GM21423 (cell line): ENCODE results near the gene CLP1.
"Not testable (repeated sequence)": the region's sequence is repeated elsewhere in the genome, so short reads cannot be mapped to it uniquely, and the experiment has no call there.

Experiments
- ATAC-seq: cut with Tn5 transposase; IDR thresholded peaks from one replicate; pipeline ENCODE4 v1.9.1; 2021; ENCODE audit warnings: mild to moderate bottlenecking, moderate library complexity; ENCODE audit not compliant: unreplicated experiment

The CLP1 gene

GRCh38 chr11:57659669-57660068 is 2.1 kb downstream of the CLP1 start:
- ATAC-seq: no peak

GRCh38 chr11:57662893-57663292 is 5.3 kb downstream of the CLP1 start:
- ATAC-seq: no peak

GRCh38 chr11:57663975-57664374 is 6.4 kb downstream of the CLP1 start:
- no peak for ATAC-seq

- ATAC-seq: peak; percentile 63
Observed at GRCh38 chr11:57667117-57667735, 9.7 kb downstream of the CLP1 start.

DNA sequence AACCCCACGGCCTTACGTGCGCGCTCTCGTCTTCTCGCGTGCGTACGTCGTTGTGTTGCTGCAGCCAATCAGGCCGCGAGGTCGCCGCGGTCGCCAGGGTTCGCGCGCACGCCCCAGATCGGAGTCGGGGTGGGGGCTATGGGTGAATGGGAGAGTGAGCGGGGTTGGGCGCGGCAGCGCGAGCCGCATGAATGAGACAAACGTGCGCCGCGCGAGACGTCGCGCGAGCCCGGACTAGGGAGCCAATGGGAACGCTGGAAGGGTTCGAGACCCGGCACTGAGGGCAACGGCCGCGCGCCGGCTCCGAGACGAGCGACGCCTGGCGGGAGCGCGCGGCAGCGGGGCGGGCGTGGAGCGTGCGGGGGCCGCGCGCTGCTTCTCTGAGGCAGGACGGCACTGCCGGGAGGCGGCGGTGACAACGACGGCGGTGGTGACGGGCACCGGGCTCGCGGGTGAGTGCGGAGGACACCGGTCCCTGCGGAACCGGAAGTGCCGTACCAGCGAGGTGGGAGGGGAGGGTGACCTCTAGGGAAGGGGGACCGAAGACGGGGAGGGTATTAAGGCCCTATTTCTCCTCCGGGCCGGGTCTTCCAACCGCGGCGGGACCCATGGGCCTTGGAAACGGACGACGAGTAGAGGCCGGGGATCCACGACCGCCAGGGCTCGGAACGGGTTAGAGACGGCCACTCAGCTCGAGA is 10.3 kb downstream of the CLP1 start, which contains the start of gene ZDHHC5:
ZDHHC5 (plus strand) TSS at position 379 of the 698 bp plus-strand sequence. CDS start 4,977 bp downstream, outside the sequence.
- ATAC-seq: peak; percentile 83

- ATAC-seq: peak; percentile 8
Observed at GRCh38 chr11:57668434-57668782, 10.8 kb downstream of the CLP1 start.

GRCh38 chr11:57674251-57674650 is 16.7 kb downstream of the CLP1 start:
- no peak for ATAC-seq

DNA sequence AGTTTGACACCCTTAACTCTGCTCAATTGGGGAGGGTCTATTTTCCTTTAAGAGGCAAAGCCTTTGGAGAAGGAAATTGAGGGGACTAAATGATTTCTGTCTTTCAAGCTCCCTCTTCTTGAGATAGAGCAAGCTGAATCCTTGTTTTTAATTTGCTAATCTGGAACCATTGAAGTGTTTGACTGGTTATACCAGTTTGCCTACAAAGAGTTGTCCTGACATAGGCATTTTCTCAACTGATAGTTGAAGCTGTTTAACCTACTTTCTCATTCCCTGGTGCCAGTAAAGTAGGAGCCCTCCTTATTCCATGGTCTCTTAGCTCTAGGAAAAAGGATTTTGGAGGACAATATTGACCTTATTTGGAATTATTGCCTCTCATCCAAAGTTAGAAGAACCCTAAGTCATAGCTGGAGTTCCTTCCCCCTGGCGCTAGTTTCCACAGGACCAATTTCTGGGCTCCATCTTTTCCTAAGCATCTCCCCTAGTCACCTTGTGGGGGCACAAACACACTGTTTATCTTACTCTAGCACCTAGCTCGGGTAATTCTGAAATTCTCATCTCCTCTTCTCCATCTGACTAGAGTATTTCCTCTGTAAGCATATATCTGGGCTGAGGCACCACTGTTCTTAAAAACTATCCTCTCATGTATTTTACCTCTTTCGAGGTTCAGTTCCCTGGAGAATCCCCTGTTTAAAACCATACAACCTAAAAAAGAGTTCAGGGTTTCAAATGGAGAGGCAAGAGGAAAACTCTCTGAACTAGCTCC is 17.8 kb downstream of the CLP1 start:
- no peak for ATAC-seq

DNA sequence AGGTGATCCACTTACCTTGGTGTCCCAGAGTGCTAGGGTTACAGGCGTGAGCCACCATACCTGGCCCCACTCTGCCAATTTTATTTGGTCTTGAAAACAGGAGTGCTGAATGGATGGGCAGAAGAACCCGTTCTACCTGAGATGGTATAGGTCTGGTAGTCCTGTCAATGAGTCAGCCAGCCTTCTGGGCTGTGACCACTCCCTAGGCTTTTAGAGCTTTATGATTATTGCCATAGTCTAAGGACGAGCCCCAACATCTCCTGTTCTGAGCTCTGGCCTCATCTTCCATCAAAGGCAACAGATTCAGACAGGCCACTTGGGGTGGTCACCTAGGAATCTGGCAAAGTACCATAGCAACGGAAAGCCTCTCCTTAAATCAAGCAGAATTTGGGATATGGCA is 21.8 kb downstream of the CLP1 start:
- no peak for ATAC-seq

DNA sequence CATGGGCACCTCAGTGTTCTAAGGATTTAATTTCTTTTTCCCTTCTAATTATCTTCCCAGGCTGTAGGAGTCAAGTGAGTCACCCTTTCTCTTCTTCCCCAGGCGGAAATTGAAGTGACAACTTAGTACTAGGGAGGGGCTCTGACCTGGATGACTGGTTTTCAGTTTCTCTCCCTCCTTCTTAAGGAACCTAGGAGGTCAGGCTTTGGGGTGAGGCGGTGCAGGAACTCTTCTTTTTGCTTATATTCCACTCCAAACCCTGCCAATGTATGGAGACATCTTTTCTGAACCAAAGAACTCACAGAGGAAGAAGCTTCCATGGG is 23.0 kb downstream of the CLP1 start:
- ATAC-seq: no peak

DNA sequence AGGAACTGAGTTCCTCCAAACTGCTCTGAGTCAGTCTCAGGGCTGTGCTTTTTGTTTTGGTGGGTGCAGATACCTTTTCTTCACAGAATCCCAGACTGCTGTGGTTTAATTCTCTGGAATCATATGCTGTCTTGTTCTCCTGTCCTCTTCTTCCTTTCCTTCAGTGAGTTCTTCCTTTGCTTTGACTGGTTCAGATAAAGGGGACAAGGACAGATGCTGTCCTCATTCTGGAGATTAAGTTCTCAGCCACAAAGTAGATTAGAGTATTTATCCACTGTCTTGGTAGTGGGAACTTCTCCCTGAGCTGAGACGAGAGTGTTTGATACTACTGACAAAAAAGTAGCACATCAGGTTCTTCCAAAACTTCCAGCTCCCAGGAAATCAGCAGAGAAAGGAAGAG is 23.6 kb downstream of the CLP1 start:
- ATAC-seq: no peak

GRCh38 chr11:57690474-57690873 is 32.9 kb downstream of the CLP1 start:
- not testable (repeated sequence) for ATAC-seq

DNA sequence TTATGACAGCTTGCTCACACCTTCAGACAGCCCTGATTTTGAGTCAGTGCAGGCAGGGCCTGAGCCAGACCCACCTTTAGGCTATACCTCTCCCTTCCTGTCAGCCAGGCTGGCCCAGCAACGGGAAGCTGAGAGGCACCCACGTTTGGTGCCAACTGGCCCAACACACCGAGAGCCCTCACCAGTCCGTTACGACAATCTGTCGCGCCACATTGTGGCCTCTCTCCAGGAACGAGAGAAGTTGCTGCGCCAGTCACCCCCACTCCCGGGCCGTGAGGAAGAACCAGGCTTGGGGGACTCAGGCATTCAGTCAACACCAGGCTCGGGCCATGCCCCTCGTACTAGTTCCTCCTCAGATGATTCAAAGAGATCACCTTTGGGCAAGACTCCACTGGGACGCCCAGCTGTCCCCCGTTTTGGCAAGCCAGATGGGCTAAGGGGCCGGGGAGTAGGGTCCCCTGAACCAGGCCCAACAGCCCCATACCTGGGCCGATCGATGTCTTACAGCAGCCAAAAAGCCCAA is 41.3 kb downstream of the CLP1 start:
- no peak for ATAC-seq

GRCh38 chr11:57699813-57700212 is 42.3 kb downstream of the CLP1 start:
- ATAC-seq: no peak

- ATAC-seq: no peak
Observed at GRCh38 chr11:57700425-57700824, 42.9 kb downstream of the CLP1 start.

GRCh38 chr11:57703341-57703740 is 45.8 kb downstream of the CLP1 start:
- ATAC-seq: no peak

- no peak for ATAC-seq
Observed at GRCh38 chr11:57704932-57705331, 47.4 kb downstream of the CLP1 start.

DNA sequence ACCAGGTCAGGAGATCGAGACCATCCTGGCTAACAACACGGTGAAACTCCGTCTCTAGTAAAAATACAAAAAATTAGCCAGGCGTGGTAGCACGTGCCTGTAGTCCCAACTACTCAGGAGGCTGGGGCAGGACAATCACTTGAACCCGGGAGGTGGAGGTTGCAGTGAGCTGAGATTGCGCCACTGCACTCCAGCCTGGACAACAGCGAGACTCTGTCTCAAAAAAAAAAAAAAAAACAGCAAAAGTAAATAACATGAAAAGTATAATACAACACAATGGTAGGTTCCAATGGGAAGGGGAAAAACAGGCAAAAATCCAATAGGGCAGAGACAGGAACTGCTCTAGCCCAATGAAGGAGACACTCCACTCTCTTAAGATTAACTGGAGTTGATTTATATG is 47.9 kb downstream of the CLP1 start:
- not testable (repeated sequence) for ATAC-seq

- ATAC-seq: no peak
Observed at GRCh38 chr11:57709802-57710367, 52.3 kb downstream of the CLP1 start.
